AG09319 (cell line): ENCODE results near the gene ACBD4.
A peak's percentile ranks its signal among the peaks of the same experiment; 100 is the strongest.

Experiments used
- DNase-seq: peaks from one replicate; pipeline ENCODE4 v3.0.0-alpha.2; 2010; ENCODE audit warnings: low read depth; ENCODE audit errors: extremely low read depth
- CTCF ChIP-seq: IDR thresholded peaks from 2 replicates; pipeline ENCODE4 v1.5.1; 2011; ENCODE audit warnings: low read depth, mild to moderate bottlenecking, inconsistent platforms, low read length, moderate library complexity

Gene ACBD4

GRCh38 chr17:45098869-45099616, 36.4 kb upstream of the ACBD4 start:
- peak; percentile 89 for TF ChIP-seq CTCF
- peak; percentile 58 for DNase-seq

GRCh38 chr17:45101546-45101882, 34.0 kb upstream of the ACBD4 start:
- TF ChIP-seq CTCF = no peak
- no peak for DNase-seq

GRCh38 chr17:45101883-45102811, 33.3 kb upstream of the ACBD4 start:
- DNase-seq = no peak
- no peak for TF ChIP-seq CTCF

- DNase-seq = no peak
Measured at GRCh38 chr17:45102856-45103255, 32.6 kb upstream of the ACBD4 start.

GRCh38 chr17:45103269-45103795, 32.2 kb upstream of the ACBD4 start:
- DNase-seq = no peak
- TF ChIP-seq CTCF = no peak

More at GRCh38 chr17:45102856-45103255, 32.6 kb upstream of the ACBD4 start:
- no peak for TF ChIP-seq CTCF

GRCh38 chr17:45104029-45104428, 31.5 kb upstream of the ACBD4 start:
- DNase-seq = no peak
- TF ChIP-seq CTCF = no peak

- no peak for TF ChIP-seq CTCF
Measured at GRCh38 chr17:45104497-45104896, 31.0 kb upstream of the ACBD4 start.

More at GRCh38 chr17:45104497-45104896, 31.0 kb upstream of the ACBD4 start:
- no peak for DNase-seq
